CD4-positive, CD25-positive, alpha-beta regulatory T cell (primary cell): ENCODE results near the gene SEL1L. TPM values are rescaled to one million over a fixed set of nuclear protein-coding genes. Genes with fewer than 3 reads are reported as not detected.
A peak's percentile ranks its signal among the peaks of the same experiment; 100 is the strongest.

ENCODE experiments used
- ATAC-seq, 2 donors: fragments of 150-1000 bp; cut with Tn5 transposase; one replicate each; pipeline ENCODE4 v1.10.0; 2021; ENCODE audit warnings: low read depth in 2 of 2, moderate number of reproducible peaks in 2 of 2, moderate library complexity in 1 of 2
- DNase-seq, 3 donors: peaks; one replicate each; pipeline versions ENCODE4 v3.0.0 to v3.0.0-alpha.2; 2012 to 2022; ENCODE audit warnings: mixed read lengths in 1 of 3
- H3K27ac ChIP-seq: one replicate; pipeline ENCODE4 v1.7.0; 2013; ENCODE audit warnings: mild to moderate bottlenecking, low read length; ENCODE audit not compliant: insufficient read depth, poor library complexity, severe bottlenecking
- H3K27me3 ChIP-seq: one replicate; pipeline ENCODE4 v1.7.0; 2013; ENCODE audit warnings: low read length; ENCODE audit not compliant: control insufficient read depth, insufficient read depth
- H3K36me3 ChIP-seq: one replicate; pipeline ENCODE4 v1.7.0; 2013; ENCODE audit warnings: mild to moderate bottlenecking, low read length, moderate library complexity; ENCODE audit not compliant: control insufficient read depth, insufficient read depth
- H3K4me1 ChIP-seq: 2 replicates; pipeline ENCODE4 v1.7.0; 2013; ENCODE audit warnings: mild to moderate bottlenecking, low read length; ENCODE audit not compliant: insufficient read depth, control insufficient read depth, poor library complexity, severe bottlenecking
- H3K4me3 ChIP-seq: one replicate; pipeline ENCODE4 v1.7.0; 2013; ENCODE audit warnings: low read depth, mild to moderate bottlenecking, low read length, moderate library complexity
- H3K9me3 ChIP-seq, 2 experiments: 1 replicate in 1 of 2; 2 replicates in 1 of 2; pipeline ENCODE4 v1.7.0; 2013; ENCODE audit warnings: low read length in 2 of 2, mild to moderate bottlenecking in 1 of 2, moderate library complexity in 1 of 2; ENCODE audit not compliant: control insufficient read depth in 2 of 2
- H3K27ac Mint-ChIP-seq, 3 donors: one replicate each; pipeline ENCODE4 v1.8.0; 2020 to 2022; ENCODE audit warnings: mild to moderate bottlenecking in 3 of 3, mixed read lengths in 3 of 3, moderate library complexity in 2 of 3
- H3K27me3 Mint-ChIP-seq: one replicate; pipeline ENCODE4 v1.8.0; 2022; ENCODE audit warnings: mild to moderate bottlenecking, mixed read lengths
- H3K36me3 Mint-ChIP-seq: one replicate; pipeline ENCODE4 v1.8.0; 2020; ENCODE audit warnings: mixed read lengths
- H3K4me1 Mint-ChIP-seq, 4 donors: one replicate each; pipeline ENCODE4 v1.8.0; 2020 to 2022; ENCODE audit warnings: mixed read lengths in 4 of 4, mild to moderate bottlenecking in 1 of 4
- H3K4me3 Mint-ChIP-seq, 4 donors: one replicate each; pipeline ENCODE4 v1.8.0; 2020 to 2022; ENCODE audit warnings: mild to moderate bottlenecking in 4 of 4, mixed read lengths in 4 of 4, moderate library complexity in 3 of 4
- H3K9me3 Mint-ChIP-seq, 7 donors: one replicate each; pipeline ENCODE4 v1.8.0; 2020 to 2022; ENCODE audit warnings: mixed read lengths in 7 of 7, mild to moderate bottlenecking in 3 of 7, moderate library complexity in 2 of 7
- polyA plus RNA-seq, 4 donors: library from polyadenylated mRNA; unstranded; fragments of 300-500 nt; fragmentation: Illumina TruSeq; gene quantifications; one replicate each; pipeline ENCODE4 v1.2.3, GENCODE V29; 2021
- total RNA-seq: library from RNA; stranded (reverse); gene quantifications from one replicate; pipeline ENCODE4 v1.2.3, GENCODE V29; 2022

Gene SEL1L
- total and polyA plus RNA-seq, 5 donors from 2014 or later = 19.3 to 57.6 (median 20.3) TPM

DNA sequence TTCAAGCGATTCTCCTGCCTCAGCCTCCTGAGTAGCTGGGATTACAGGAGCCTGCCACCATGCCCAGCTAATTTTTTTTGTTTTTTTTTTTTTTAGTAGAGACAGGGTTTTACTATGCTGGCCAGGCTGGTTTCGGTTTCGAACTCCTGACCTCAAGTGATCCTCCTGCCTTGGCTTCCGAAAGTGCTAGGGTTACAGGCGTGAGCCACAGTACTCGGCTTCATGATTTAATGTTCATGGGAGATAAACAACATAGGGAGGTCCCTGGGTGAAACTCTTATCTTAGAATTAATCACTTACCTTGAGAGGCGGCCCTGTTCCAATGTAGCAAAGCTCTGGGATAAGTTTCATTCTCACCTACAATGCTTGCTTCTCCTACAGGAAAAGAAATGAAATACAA, 48.3 kb downstream of the SEL1L start:
- Mint-ChIP-seq H3K4me1 (peaks cover 0 to 13% (median 0%) of the 10 kb centered on the region in 4 donors), H3K4me3 (no peak overlapping the region), H3K27ac (peak overlapping the region in 1 of 3 donors; percentile 65), H3K36me3 (peaks cover 52% of the 10 kb centered on the region), H3K27me3 (no peaks in the 10 kb centered on the region), H3K9me3 (no peaks in the 10 kb centered on the region)
- no peak overlapping the region for H3K27ac ChIP-seq
- H3K9me3 ChIP-seq = no peaks in the 10 kb centered on the region
- ATAC-seq (no peak), DNase-seq (no peak)
- peaks cover 86% of the 10 kb centered on the region for H3K36me3 ChIP-seq
- H3K4me1 ChIP-seq = no peaks in the 10 kb centered on the region
- no peaks in the 10 kb centered on the region for H3K27me3 ChIP-seq
- H3K4me3 ChIP-seq = no peak overlapping the region

DNA sequence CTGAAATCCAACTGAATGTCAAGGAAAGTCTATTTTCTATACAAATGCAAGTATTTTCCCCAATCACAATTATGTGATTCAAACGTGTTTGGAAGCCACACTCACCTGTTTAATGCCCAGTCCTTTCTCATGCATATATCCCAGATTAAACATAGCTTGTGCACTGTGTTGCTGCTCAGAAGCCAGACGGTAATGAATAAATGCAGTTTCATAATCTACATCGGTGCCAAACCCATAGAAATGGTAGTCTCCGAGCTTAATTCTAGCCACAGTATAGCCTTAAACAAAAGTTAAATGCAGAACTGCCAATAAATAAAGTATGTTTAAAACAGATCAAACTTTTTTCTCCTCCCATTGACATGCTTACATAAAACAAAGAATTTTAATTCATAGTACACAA, 49.5 kb downstream of the SEL1L start:
- Histone ChIP-seq H3K4me3 (no peak overlapping the region), H3K36me3 (peaks cover 84% of the 10 kb centered on the region), H3K27ac (no peak overlapping the region), H3K27me3 (no peaks in the 10 kb centered on the region), H3K4me1 (no peaks in the 10 kb centered on the region), H3K9me3 (no peaks in the 10 kb centered on the region)
- Mint-ChIP-seq H3K9me3 (no peaks in the 10 kb centered on the region), H3K4me1 (peaks cover 0 to 13% (median 0%) of the 10 kb centered on the region in 4 donors), H3K36me3 (peaks cover 51% of the 10 kb centered on the region), H3K27ac (peak overlapping the region in 1 of 3 donors; percentile 32), H3K27me3 (no peaks in the 10 kb centered on the region), H3K4me3 (no peak overlapping the region)
- ATAC-seq (no peak), DNase-seq (no peak)

DNA sequence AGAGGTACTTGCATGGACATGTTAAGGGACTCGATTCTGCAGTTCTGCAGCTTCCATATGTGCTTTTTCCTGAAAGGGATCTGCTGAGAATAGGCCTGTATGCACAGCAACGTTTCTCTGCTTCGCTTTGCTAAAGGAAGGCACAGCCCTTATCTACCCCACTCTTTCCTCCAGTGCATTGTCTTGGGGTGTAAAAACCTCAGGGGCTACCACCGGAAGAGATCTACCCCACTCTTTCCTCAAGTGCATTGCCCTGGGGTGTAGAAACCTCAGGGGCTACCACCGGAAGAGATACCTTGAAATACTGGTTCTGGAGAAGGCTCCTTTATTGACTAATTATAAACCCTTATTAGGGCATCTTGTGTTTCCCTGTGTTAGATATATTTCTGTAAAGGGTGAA, 52.9 kb downstream of the SEL1L start:
- Histone ChIP-seq H3K36me3 (peaks cover 82% of the 10 kb centered on the region), H3K27me3 (no peaks in the 10 kb centered on the region), H3K27ac (no peak overlapping the region), H3K4me1 (no peaks in the 10 kb centered on the region), H3K4me3 (no peak overlapping the region), H3K9me3 (no peaks in the 10 kb centered on the region)
- Mint-ChIP-seq H3K27me3 (no peaks in the 10 kb centered on the region), H3K27ac (peak overlapping the region in 1 of 3 donors; percentile 75), H3K4me3 (no peak overlapping the region), H3K4me1 (peaks cover 0 to 3% (median 1%) of the 10 kb centered on the region in 4 donors), H3K9me3 (no peaks in the 10 kb centered on the region), H3K36me3 (peaks cover 33% of the 10 kb centered on the region)
- DNase-seq (no peak), ATAC-seq (no peak)

DNA sequence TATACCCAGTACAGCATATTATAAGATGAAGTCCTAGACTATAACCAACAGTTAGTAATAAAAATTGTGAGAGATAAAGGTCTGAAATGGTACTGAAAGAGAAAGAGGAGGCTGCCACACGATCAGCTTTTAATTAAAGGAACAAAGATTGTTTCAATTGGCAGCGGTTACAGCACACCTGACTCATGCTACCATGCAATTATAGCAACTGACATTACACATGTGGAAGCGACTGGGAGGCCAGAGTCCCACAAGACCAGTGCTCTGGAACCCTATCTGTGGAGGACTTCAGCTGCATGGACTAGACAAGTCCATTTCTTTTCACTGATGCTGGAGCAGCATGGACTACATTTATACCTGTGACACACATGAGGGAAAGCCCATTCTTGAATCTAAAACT, 55.2 kb downstream of the SEL1L start:
- DNase-seq (no peak), ATAC-seq (no peak)
- Histone ChIP-seq H3K4me1 (peaks cover 18% of the 10 kb centered on the region), H3K27me3 (no peaks in the 10 kb centered on the region), H3K27ac (no peak overlapping the region), H3K36me3 (peaks cover 65% of the 10 kb centered on the region), H3K9me3 (no peaks in the 10 kb centered on the region), H3K4me3 (no peak overlapping the region)
- Mint-ChIP-seq H3K27me3 (no peaks in the 10 kb centered on the region), H3K27ac (no peak overlapping the region), H3K9me3 (no peaks in the 10 kb centered on the region), H3K4me1 (peaks cover 16 to 22% (median 18%) of the 10 kb centered on the region in 4 donors), H3K36me3 (peaks cover 24% of the 10 kb centered on the region), H3K4me3 (peak overlapping the region in 1 of 4 donors; percentile 2)

DNA sequence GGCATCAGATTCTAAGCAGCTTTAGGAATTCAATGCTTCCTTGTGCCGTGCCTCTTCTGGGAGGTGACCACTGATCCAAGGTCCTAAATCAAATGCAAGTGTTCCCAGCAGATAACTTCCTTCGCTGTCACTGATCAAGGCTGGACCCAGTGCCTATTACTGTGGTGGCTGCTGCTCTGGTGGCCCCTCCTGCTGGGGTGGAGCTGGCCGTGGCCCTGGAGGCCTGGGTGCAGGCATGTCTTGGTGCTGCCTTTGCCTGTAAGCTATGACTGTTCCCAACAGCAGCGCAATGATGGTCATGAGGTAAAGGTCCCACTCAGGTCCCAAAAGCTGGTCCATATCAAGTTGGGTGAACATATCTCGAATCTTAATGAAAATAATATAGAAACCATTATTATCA, 56.8 kb downstream of the SEL1L start:
- DNase-seq (no peak), ATAC-seq (no peak)
- Mint-ChIP-seq H3K4me3 (no peak overlapping the region), H3K36me3 (peaks cover 21% of the 10 kb centered on the region), H3K9me3 (no peaks in the 10 kb centered on the region), H3K4me1 (peaks cover 16 to 33% (median 26%) of the 10 kb centered on the region in 4 donors), H3K27ac (no peak overlapping the region), H3K27me3 (no peaks in the 10 kb centered on the region)
- Histone ChIP-seq H3K27ac (no peak overlapping the region), H3K9me3 (no peaks in the 10 kb centered on the region), H3K36me3 (peaks cover 52% of the 10 kb centered on the region), H3K4me1 (peaks cover 20% of the 10 kb centered on the region), H3K4me3 (no peak overlapping the region), H3K27me3 (no peaks in the 10 kb centered on the region)

DNA sequence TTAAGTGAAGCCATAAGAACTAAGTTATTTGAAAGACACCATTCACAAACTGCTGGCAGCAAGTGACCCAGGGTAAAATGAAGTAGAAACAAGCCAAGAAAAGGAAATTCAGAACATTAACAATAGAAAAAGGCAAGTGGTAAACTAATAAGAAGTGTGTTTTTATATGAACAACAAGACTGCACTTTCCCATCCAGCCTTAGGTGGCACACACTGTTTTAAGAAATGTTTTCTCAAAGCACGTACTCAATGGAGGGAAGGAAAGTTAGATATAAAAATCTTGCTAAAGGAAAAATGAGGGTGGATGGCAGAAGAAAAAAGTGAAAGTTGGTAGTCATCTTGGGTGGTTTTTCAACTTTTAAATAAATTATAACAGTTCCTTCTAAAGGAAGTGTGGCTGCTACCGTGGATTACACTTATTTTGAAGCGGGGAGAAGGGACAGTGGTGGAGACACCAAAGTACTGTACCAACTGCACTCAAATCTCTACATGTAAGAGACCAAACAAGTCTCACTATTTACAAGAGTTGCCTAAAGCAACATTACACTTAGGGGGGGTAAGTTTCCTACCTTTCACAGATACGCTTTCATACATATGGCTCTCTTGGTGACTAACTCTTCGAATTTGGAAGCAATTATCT, 58.8 kb downstream of the SEL1L start:
- Mint-ChIP-seq H3K4me3 (peak overlapping the region; percentile 46 to 91 (median 68)), H3K9me3 (no peaks in the 10 kb centered on the region), H3K4me1 (peaks cover 16 to 46% (median 30%) of the 10 kb centered on the region in 4 donors), H3K36me3 (peaks cover 16% of the 10 kb centered on the region), H3K27me3 (no peaks in the 10 kb centered on the region), H3K27ac (peak overlapping the region; percentile 85 to 99 (median 88))
- Histone ChIP-seq H3K4me1 (peaks cover 22% of the 10 kb centered on the region), H3K9me3 (no peaks in the 10 kb centered on the region), H3K27me3 (no peaks in the 10 kb centered on the region), H3K27ac (peak overlapping the region; percentile 72), H3K36me3 (peaks cover 40% of the 10 kb centered on the region), H3K4me3 (peak overlapping the region; percentile 74)
- DNase-seq (peak in 1 of 3 donors; percentile 32), ATAC-seq (peak; percentile 43 to 52)

DNA sequence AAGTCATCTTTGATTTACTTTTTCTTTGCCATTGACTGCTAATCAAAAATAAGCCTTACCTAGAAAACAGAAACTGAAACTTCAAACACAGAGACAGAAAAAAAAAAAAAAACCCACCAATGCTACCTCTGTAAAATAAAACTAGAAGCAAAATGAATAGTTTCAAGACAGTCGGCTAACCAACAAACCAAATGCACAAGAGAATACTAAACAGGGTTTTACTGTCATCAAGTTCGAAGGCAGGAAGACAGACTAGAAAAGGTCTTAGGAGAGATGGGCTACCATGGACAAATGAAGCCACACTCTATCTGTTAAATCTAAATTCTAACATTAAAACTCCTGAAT, 59.5 kb downstream of the SEL1L start:
- peak overlapping the region; percentile 46 to 91 (median 76) for H3K4me3 Mint-ChIP-seq
- H3K9me3 Mint-ChIP-seq = no peaks in the 10 kb centered on the region
- H3K36me3 Mint-ChIP-seq = peaks cover 12% of the 10 kb centered on the region
- H3K27ac Mint-ChIP-seq = peak overlapping the region; percentile 85 to 99 (median 88)
- ATAC-seq = peak; percentile 71 to 74
- H3K27me3 Mint-ChIP-seq = no peaks in the 10 kb centered on the region
- peaks cover 22% of the 10 kb centered on the region for H3K4me1 ChIP-seq
- H3K36me3 ChIP-seq = peaks cover 33% of the 10 kb centered on the region
- H3K4me3 ChIP-seq = peak overlapping the region; percentile 74
- peak overlapping the region; percentile 72 for H3K27ac ChIP-seq
- no peaks in the 10 kb centered on the region for H3K9me3 ChIP-seq
- peaks cover 16 to 46% (median 30%) of the 10 kb centered on the region in 4 donors for H3K4me1 Mint-ChIP-seq
- H3K27me3 ChIP-seq = no peaks in the 10 kb centered on the region
- peak in 2 of 3 donors; percentile 44 to 81 for DNase-seq
